ENCODE measurements around the gene PDZK1IP1.
"Not testable (repeated sequence)": the region's sequence is repeated elsewhere in the genome, so short reads cannot be mapped to it uniquely, and the experiment has no call there.

The PDZK1IP1 gene

GRCh38 chr1:47179017-47179987, 10.5 kb downstream of the PDZK1IP1 start:
- DNase-seq, result peak; percentile 87

- no peak for DNase-seq
Measured at GRCh38 chr1:47178654-47179016, 11.2 kb downstream of the PDZK1IP1 start.

GRCh38 chr1:47178020-47178419, 11.8 kb downstream of the PDZK1IP1 start:
- no peak for DNase-seq

DNA sequence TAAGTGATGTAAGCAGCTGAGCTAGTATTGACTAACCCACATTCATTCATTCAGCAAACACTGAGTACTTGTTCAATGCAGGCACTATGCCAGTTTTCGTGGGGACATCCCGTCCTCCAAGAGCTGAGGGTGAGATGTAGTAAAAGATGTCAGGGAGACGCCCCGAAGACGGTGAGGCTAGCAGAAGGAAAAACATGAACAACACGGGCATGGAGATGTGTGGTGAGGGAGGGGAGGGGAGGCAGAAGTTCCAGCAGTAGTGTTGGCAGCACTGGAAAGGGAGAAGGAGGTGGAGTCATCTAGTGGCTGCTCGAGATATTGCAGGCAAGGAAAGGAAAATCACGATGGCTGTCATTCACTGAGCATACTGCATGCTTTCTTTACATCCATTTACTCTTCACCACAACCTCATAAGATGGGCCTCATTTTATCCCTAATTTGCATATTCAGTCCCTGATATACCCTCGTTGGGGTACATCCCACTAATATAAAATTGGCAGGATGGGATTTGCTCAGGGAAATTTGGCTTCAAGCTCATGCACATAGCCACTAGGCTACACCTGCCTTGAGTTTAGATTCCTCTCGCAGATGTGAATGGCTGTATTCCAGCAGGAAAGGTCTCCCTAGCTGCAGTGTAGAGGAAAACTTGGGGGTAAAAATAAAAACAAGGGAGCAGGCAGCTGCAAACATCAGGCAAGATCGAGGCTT, 14.5 kb downstream of the PDZK1IP1 start:
- DNase-seq, result peak; percentile 61

DNA sequence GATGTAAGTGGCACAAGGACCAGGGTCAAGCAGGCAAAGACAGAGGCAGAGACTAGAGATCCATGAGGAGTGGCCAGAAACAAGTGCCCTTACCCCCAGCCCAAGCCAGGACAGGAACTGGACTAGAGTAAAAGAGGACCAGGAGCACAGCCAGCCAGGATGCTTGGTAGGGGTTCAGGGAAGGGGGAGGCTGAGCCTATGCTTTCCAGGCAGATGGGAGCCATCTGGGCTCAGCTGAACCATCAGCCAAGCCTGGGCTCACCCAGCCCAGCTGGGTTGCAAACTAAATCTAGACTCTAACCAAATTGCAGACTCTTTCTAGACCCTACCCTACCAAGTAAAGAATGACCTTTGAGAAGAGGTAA, 15.2 kb downstream of the PDZK1IP1 start:
- no peak for DNase-seq

- DNase-seq, result no peak
Measured at GRCh38 chr1:47172782-47173181, 17.1 kb downstream of the PDZK1IP1 start.

DNA sequence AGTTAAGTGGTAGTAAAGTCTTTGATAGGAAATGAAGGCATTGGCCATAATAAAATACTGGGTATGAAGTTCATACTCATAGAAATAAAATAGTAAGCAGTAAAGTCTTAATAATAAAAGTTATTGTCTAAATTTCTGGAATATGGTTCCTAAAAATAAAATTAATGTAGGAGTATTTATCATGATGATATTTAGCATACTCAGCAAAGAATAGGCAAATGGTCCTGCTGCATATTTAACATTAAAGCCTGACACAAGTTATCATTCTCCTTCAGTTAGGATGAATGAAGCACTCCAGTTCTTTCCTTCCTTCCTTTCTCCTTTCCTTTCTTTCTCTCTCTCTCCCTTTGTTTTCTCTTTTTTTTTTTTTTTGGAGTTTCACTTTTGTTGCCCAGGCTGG, 25.3 kb downstream of the PDZK1IP1 start:
- no peak for DNase-seq

GRCh38 chr1:47161298-47162040, 28.4 kb downstream of the PDZK1IP1 start:
- DNase-seq, result no peak

DNA sequence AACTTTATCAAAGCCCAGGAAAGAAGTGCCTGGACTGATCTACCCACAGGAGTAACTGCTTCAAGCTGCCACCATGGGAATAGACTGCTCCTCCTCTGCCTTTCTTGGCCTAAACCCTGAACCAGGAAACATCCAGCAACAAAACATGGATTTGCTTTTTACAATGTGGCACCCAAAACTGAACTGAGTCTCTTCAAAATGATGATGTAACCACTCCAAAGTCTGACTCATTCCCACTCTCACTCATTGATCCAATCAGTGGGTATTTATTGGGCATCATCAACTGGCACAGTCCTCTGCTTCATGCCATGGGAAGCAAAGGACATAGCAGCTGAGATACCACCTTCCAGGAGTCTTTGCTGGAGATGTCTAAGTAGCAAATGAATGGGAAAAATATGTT, 29.1 kb downstream of the PDZK1IP1 start:
- no peak for DNase-seq

DNA sequence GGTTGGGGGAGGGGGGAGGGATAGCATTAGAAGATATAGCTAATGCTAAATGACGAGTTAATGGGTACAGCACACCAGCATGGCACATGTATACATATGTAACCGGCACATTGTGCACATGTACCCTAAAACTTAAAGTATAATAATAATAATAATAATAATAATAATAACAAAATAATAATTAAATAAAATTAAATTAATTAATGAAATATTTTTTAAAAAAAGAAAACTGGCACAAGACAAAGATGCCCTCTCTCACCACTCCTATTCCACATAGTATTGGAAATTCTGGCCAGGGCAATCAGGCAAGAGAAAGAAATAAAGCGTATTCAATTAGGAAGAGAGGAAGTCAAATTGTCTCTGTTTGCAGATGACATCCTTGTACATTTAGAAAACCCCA, 31.9 kb downstream of the PDZK1IP1 start:
- not testable (repeated sequence) for DNase-seq

DNA sequence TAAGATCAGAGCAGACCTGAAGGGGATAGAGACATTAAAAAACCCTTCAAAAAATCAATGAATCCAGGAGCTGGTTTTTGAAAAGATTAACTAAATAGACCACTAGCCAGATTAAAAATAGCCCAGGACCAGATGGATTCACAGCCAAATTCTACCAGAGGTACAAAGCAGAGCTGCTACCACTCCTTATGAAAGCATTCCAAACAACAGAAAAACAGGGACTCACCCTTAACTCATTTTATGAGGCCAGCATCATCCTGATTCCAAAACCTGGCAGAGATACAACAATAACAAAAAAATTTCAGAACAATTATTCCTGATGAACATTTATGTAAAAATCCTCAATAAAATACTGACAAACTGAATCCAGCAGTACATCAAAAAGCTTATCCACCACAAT, 33.4 kb downstream of the PDZK1IP1 start:
- not testable (repeated sequence) for DNase-seq

GRCh38 chr1:47149162-47149561, 40.7 kb downstream of the PDZK1IP1 start:
- DNase-seq, result not testable (repeated sequence)

DNA sequence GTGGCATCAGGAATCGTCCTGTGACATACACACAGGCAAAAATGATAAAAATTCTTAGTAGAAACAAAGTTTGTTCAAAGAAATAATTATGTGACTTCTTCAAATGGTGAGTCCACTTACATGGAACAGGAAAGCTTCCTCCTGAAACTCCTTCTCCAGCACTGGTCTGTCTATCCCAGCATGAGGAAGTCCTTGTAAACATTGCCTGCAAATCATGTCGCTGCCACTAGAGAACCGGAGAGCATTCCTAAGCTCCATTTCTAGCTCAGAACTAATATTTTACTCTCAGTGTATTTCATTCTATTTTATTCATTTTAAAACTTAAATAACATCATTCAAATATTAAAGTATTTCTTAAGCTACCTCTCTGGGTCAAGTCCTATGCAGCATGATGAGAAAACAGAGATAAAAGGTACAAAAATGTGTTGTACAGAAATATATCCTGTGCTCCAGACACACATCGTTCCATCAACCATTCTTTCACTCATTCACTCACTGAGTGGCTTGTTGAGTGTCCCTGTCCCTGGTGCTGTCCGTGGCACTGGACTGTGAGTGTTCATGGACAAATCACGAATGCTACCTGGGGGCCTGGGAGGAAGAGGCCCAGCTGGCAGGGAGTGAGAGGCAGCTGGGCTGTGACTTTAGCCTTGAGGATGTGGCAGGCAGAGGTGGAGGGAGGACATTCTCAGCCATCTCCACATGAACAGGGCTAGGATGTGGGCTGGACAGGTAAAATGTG, 42.6 kb downstream of the PDZK1IP1 start:
- DNase-seq, result no peak

DNA sequence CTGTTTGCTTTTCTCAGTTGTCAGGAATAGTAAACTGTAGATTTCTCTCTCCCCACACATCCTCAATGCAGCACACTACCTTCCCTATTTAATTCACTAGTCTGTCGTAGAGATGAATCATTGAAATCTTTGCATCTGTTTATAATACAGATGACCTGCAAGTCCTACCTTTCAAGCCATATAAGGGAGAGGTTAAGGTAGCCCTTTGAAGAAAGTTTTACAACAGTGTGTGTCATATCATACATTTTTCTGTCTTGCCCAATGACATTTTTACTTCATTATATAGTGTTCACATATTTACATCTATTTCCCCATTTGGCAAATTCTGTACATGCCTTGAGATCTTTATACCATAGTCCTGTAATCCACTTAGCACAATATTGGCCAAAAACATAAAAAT, 43.3 kb downstream of the PDZK1IP1 start:
- not testable (repeated sequence) for DNase-seq

GRCh38 chr1:47143654-47144053, 46.2 kb downstream of the PDZK1IP1 start:
- DNase-seq, result not testable (repeated sequence)

DNA sequence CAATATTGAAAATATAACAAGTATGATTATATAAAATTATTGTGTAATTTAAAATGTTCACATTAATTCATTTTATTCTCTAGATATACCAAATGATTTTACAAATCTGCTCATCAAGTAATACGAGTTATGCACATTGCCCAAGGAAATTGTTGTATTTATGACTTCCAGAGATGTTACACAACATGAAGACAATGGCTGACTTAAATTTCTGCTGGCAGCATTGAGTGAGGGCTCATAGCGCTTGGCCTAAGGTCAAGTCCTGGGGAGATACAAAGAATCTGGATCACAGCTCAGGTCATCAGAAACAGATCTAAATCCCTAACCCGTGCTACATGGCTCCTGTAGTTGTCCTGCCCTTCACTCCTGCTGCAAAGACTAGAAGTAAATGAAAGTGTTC, 49.5 kb downstream of the PDZK1IP1 start:
- not testable (repeated sequence) for DNase-seq

DNA sequence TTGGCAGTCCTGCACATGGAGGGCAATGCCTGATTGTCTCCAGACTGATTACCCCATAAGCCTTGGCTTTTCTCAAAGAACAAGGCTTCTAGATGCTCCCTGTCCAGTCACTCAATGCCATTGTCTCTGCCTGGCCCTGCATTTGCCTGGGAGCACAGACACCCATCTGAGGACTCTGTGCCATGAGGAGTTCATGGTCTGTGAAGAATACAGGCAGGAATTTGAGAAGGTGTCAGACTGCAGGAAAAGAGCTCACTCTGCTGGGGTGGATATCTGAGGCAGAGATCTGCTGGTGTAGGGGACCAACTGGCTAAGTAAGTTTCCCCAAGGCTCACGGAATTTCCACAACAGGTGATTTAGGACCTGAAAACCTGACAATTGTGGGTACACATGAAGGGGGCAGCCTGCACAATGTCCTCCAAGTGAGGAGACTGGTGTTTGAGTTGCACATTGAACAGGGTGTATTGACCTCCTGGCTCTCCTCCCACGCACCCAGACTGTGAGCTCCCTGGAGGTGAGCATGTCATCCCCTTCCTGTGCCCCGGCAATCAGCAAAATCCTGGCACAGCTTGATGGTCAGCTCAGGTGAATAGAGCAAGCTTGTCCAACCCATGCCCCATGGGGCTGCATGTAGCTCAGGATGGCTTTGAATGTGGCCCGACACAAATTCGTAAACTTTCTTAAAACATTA, 51.8 kb downstream of the PDZK1IP1 start:
- no peak for DNase-seq

- no peak for DNase-seq
Measured at GRCh38 chr1:47137198-47137597, 52.6 kb downstream of the PDZK1IP1 start, which contains the start of gene CYP4A22. CYP4A22 (plus strand) TSS chr1:47137441; CDS start chr1:47137486, 45 bp downstream.
